HG02970 (cell line): ENCODE results near the gene ATAD2B.
"Not testable (repeated sequence)": the region's sequence is repeated elsewhere in the genome, so short reads cannot be mapped to it uniquely, and the experiment has no call there.

ENCODE experiments used
- ATAC-seq: cut with Tn5 transposase; IDR thresholded peaks from one replicate; pipeline ENCODE4 v1.9.1; 2021; ENCODE audit warnings: mild to moderate bottlenecking, moderate library complexity, moderate number of reproducible peaks; ENCODE audit not compliant: unreplicated experiment, low FRiP score

ATAD2B gene

GRCh38 chr2:23926750-23927571, at the start of gene ATAD2B:
Gene ATAD2B (minus strand): TSS chr2:23927123. CDS start chr2:23926770, 353 bp downstream.
- peak; percentile 80 for ATAC-seq

- ATAC-seq: no peak
These were observed 40.9 kb upstream of the ATAD2B start for GRCh38 chr2:23967846-23968245.

GRCh38 chr2:23954325-23955014, 27.5 kb upstream of the ATAD2B start:
- ATAC-seq: no peak

- no peak for ATAC-seq
These were observed 26.7 kb upstream of the ATAD2B start for GRCh38 chr2:23953625-23954024.

- ATAC-seq: not testable (repeated sequence)
These were observed 25.6 kb upstream of the ATAD2B start for GRCh38 chr2:23952558-23952957.

GRCh38 chr2:23947350-23947749, 20.4 kb upstream of the ATAD2B start:
- no peak for ATAC-seq

GRCh38 chr2:23944976-23945375, 18.1 kb upstream of the ATAD2B start:
- no peak for ATAC-seq

- no peak for ATAC-seq
These were observed 17.6 kb upstream of the ATAD2B start for GRCh38 chr2:23944527-23944926.

GRCh38 chr2:23943666-23944065, 16.7 kb upstream of the ATAD2B start:
- no peak for ATAC-seq

- ATAC-seq: no peak
These were observed 14.7 kb upstream of the ATAD2B start for GRCh38 chr2:23941644-23942043.

- peak; percentile 45 for ATAC-seq
These were observed 14.0 kb upstream of the ATAD2B start for GRCh38 chr2:23940718-23941620.

GRCh38 chr2:23939987-23940717, 13.2 kb upstream of the ATAD2B start, which contains the start of gene UBXN2A:
Gene UBXN2A (plus strand): TSS chr2:23940463. CDS start chr2:23958315, 17,852 bp downstream.
- peak; percentile 81 for ATAC-seq

- ATAC-seq: no peak
These were observed 7.3 kb upstream of the ATAD2B start for GRCh38 chr2:23934259-23934658.

- peak; percentile 14 for ATAC-seq
These were observed 603 bp downstream of the ATAD2B start for GRCh38 chr2:23926290-23926749.

- ATAC-seq: peak; percentile 45
These were observed 1.1 kb downstream of the ATAD2B start for GRCh38 chr2:23925702-23926289.

- ATAC-seq: no peak
These were observed 2.1 kb downstream of the ATAD2B start for GRCh38 chr2:23924589-23925359.

GRCh38 chr2:23918837-23919489, 8.0 kb downstream of the ATAD2B start:
- ATAC-seq: no peak

GRCh38 chr2:23916727-23917405, 10.1 kb downstream of the ATAD2B start:
- ATAC-seq: no peak
